Activated T-helper 1 cell treated with anti-CD3 and anti-CD28 coated beads, Interleukin-2, amount 50 U/mL, for 16 hours (primary cell): ENCODE measurements around the gene NPIPB8.
"Not testable (repeated sequence)": the region's sequence is repeated elsewhere in the genome, so short reads cannot be mapped to it uniquely, and the experiment has no call there.

ENCODE experiments used
- DNase-seq, 2 donors: peaks; one replicate each; pipeline ENCODE4 v3.0.0-alpha.2; 2020; ENCODE audit warnings: low read depth in 1 of 2, low spot score in 1 of 2

The NPIPB8 gene

DNA sequence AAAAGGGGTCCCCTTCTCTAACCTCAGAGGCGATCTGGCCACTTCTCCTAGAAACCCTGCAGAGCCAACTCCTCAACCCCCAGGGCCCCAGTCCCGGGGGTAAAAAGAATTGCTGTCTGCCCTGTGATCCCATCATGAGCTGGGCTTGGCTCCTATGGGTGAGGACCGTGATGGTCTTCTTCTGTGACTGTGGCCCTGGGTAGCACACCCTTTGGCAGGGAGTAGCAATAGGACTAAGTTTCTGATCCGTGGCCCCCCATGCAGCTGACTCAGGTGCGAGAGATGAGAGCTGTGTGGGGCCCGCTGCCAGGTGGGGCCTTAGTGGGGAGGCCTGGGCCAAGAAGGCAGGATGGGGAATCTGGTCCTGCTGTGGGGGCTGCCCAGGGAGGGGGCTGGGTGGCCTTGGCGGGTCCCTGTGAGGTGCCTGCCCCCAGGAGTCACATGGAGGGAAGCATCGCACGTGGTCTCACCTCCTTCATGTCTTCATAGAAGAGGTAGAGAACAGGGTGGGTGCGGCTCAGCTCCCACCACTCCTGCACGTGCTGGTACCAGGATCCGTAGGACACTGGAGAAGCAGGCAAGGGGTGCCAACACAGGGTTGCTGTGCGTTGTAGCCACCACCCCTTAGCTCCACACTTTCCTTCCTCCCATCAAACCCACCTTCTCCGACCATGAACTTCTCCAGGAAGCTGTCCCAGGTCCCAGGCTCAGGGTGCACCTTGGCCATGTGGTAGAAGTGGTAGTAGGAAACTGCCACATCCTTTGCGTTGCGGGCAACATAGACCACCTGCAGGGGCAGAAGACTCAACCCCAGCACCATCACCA, 31.4 kb upstream of the NPIPB8 start:
- DNase-seq = no peak

DNA sequence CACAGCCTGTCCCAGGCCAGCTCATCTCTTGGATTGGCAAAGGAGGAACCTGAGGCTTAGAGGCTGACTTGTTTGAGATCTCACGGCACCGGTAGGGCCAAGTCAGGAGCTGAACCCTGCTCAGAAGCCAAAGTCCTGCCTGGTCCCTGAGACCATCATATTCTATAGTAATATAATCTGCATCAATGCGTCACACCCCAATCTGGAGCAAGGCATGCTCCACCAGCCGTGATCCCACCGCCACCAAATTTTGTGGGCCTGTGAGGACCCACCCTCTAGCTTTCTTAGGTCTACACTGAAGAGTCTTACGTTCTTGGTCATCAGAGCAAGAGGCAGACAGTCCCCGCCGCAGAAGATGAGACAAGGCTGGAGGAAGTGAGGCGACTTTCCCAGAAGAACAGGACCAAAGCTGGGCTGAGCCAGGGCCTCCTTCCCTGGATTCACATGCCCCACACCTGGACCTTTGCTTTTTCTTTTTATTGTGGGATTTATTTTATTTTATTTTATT, 30.7 kb upstream of the NPIPB8 start:
- DNase-seq = no peak

DNA sequence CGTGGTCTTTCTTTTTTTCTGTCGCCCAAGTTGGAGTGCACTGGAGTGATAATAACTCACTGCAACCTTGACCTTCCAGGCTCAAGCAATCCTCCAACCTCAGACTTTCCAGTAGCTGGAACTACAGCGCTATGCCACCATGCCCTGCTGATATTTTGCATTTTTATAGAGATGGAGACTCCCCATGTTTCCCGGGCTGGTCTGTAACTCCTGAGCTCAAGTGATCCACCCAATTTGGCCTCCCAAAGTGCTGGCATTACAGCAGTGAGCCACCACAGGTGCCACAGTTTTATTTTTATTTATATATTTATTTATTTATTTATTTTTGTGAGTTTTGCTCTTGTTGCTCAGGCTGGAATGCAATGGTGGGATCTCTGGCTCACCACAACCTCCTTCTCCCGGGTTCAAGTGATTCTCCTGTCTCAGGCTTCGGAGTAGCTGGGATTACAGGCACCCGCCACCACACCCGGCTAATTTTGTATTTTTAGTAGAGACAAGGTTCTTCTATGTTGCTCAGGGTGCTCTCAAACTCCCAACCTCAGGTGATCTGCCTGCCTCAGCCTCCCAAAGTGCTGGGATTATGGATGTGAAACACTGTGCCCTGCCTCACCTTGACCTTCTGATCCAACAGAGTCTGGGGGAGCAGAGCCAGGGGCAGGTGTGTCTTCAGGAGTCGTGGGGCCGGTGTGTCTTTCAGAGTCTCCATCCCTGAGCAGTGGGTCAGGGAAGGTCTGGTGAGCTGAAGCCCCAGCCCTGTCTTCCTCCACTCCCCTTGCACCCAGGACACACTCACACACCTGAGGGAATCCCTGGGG, 30.0 kb upstream of the NPIPB8 start:
- DNase-seq = not testable (repeated sequence)

DNA sequence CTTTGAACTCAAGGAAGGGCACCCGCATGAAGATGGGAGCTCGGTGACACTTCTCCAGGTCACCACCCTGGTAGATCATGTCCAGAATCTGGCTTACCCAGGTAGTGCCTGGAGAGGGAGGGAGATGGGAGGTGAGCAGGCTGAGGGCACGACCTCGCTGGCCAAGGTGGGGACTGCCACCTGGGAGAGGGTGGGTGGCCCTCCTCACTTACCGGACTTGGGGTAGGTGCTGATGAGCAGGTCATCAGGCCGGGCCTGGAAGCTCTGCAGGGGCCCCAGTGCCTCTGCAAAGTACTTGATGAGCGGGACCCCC, 29.4 kb upstream of the NPIPB8 start:
- not testable (repeated sequence) for DNase-seq

DNA sequence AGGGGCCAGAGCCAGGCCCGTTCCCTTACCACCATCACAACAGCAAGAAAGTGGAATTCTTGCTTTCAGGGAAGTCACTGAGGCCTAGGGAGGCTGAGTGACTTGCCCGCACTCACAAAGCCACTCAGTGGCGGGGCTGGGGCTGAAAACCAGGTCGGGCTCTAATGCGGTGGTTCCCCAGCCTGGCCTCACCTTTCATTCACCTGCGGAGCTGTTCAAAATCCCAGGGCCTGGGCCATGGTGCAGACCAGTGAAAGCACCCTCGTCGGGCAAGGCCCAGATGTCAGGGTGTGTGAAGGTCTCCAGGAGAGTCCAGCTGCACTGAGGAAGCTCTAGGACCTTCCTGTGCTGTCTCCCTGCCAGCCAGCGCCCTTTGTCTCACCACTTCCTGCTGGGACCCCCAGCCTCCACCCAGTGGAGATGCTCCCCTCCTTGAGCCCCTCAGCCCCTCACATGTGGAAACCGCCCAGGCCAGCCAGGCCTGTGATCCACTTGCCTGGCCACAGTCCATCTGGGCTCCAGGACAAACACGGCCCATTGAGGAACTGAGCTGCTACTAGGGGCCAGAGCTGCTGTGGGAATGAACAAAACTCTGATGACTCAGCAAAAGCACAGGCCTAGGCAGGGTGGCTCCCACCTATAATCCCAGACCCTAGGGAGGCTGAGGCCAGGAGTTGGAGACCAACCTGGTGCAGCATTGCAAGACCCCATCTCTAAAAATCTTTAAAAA, 28.8 kb upstream of the NPIPB8 start:
- DNase-seq = not testable (repeated sequence)

DNA sequence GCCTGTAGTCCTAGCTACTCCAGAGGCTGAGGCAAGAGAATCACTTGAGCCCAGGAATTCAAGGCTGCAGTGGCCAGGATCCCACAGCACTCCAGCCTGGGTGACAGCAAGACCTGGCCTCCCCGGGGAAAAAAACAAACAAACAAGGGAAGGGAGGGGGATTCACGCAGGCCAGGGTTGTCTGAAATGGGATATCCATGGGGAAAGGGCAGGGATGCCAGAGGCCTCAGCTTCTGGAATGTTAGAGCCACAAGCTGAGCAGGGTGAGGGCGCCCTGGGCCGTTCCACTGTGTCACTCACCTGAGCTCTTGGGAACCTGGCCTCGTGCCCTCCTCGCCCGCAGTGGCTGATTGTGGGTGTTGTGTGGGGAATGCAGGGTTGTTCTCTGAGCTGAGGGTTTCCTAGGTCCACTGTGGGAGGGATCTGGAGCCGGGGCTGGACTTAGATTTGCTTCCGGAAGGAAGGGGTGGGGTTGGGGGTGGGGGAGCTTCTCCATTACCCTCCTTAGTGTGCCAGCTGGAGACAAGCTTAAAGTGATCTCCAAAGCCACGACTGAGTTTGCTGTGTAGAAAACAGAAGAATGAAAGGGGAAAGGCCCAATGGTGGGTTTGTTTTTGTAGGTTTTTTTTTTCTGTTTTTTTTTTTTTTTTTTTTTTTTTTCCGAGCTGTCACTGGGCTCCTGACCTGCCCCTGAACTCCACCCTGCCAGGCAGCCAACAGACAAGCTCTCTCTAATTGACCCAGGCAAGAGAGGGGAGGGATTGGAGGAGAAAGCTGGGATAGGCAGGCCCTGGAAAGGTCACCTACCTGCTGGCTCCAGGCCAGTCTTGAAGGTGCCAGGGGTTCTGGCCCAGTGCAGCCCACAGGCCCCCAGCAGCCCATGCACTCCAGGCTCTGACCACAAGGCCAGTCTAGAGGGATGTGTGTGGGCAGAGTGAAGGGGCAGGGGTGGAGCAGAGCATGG, 28.0 kb upstream of the NPIPB8 start, which contains the start of gene SULT1A1:
Gene SULT1A1 (minus strand): TSS at position 414 of the 964 bp plus-strand sequence. CDS start 1,189 bp downstream, outside the sequence.
- DNase-seq = no peak

DNA sequence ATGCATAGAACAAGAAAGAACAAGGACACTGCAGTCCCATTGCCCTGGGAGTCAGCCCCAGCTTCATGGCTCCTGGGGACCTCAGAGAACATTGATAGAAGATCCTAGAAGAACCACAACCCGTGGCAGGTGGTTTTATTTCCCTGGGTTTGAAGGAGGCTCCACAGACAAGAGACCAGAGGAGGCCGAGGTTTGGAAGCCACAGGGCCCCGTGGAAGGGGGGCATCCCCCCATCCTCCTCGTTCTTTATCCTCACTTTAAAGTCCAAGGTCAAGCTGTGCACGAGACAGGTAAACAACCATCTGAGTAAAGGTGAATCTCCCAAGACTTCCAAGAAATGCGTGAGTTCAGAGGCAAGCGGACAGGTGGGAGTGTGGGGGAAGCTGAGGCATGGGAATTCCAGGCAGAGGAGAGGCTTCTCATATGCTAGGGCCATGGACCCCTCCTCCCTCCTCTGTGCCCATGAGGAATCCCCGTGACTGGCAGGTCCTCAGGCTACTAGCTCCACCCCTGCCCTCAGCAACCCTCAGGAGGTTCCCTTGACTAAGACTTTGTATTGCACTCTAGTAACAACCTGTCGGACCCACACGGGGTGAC, 27.2 kb upstream of the NPIPB8 start:
- no peak for DNase-seq

DNA sequence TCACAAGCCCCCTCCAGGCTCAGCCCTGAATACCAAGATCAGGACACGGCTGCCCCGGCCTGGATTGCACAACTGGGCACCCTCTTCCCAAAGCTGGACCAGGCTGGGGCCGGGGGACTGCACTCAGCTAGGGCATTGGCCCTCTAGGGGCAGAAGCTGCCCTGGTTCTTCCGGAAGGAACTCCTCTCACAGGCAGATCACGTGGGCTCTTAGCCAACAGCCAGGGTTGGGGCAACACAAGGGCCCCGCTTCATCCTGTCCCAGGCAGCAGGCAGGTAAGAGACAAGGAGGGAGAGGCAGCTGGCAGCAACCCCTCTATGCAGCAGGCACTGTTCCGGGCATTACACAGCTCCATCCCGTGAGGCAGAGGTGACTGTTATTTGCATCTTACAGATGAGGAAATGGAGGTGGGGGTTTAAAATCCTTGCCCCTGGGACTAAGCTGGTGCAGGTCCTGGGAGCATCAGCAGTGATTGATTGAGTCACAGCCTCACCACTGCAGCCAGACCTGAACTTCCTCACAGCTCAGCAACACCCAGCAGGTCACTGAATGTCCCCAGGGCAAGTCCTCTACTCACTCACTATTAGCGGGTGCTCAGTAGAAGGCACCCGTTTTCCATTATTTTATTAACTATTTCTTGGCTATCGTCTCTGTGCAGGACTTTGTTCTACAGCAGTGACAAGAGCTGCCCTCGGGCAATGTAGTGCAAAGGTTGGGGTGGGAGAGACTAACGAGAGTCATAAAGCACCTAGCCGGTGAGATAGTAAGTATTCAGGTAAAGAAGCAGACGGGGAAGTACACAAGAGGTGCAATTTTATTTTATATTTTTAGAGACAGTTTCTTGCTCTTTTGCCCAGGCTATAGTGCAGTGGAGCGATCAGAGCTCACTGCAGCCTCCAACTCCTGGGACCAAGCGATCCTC, 25.2 kb upstream of the NPIPB8 start:
- DNase-seq = not testable (repeated sequence)

DNA sequence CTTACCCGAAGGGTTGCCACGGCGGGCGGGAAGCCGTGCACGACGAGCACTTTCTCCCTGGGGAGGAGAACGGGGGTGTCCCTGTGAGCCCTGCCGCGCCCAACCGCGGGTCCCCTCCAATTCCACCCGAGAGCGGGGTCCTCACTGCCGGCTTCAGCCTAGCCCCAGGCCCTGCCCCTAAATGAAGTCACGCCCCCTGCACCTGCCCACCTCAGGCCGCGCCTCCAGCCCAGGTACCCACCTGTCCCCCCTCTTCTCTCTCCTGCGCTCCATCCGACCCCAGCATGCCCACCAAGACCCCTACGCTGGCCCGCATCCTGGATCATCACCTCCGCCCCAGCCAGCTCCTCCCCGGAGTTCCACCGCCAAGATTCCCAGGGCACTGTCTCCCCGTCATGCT, 24.0 kb upstream of the NPIPB8 start:
- DNase-seq = not testable (repeated sequence)

DNA sequence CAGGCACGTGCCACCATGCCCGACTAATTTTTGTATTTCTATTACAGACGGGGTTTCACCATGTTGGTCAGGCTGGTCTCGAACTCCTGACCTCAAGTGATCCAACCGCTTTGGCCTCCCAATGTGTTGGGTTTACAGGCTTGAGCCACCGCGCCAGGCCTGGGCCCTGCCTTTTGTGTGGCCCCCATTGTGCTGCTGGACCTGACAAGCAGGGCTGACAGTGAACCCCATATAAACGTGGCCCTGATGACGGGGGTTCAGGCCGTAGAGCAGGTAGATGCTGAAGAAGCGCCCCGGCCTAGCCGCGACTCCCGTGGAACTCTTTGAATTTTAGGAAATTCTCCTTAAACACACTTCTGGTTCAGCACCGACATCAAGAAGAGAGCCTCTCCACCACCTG, 23.3 kb upstream of the NPIPB8 start:
- DNase-seq = not testable (repeated sequence)

DNA sequence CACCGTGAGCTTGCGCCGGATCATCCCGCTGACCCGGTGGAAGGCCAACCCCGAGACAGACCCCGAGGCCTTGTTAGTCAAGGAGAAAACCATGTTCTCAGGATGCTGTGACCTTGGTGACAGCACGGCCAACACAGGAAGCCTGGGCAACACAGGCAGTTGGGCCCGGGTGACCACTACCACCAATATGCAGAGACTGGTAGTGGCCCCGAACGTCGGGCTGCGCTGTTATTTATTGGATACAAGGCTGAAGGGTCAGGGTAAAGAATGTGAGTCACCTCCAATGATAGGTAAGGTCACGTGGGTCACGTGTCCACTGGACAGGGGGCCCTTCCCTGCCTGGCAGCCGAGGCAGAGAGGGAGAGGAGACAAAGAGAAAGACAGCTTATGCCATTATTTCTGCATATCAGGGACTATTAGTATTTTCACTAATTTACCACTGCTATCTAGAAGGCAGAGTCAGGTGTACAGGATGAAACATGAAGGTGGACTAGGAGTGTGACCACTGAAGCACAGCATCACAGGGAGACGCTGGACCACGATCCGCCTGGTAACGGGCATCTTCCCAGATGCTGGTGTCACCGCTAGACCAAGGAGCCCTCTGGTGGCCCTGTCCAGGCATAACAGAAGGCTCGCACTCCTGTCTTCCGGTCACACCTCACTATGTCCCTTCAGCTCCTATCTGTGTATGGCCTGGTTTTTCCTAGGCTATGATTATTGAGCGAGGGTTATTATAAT, 22.2 kb upstream of the NPIPB8 start:
- not testable (repeated sequence) for DNase-seq

DNA sequence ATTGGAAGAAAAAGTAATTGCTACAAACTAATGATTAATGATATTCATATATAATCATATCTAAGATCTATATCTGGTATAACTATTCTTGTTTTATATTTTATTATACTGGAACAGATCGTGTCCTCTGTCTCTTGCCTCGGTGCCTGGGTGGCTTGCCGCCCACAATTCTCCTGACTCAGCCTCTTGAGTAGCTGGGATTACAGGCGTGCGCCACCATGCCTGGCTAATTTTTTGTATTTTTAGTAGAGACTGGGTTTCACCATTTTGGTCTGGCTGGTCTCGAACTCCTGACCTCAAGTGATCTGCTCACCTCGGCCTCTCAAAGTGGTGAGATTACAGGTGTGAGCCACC, 21.7 kb upstream of the NPIPB8 start:
- DNase-seq = not testable (repeated sequence)

DNA sequence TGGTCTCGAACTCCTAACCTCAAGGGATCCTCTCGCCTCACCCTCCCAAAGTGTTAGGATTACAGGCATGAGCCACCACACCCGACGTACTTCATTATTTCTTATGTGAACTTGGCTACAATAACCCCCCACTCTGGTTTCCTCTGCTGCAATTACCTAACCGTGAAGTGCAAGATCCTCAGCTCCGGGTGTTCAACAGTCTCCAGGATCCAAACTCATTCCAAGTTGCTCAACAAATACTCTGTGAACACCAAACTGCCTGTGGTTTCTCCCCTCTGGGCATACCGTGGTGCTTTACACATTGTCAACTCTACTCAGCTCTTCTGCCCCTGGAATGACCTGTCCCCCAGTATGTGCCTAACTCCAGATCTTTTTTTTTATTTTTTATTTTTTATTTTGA, 21.2 kb upstream of the NPIPB8 start:
- no peak for DNase-seq

DNA sequence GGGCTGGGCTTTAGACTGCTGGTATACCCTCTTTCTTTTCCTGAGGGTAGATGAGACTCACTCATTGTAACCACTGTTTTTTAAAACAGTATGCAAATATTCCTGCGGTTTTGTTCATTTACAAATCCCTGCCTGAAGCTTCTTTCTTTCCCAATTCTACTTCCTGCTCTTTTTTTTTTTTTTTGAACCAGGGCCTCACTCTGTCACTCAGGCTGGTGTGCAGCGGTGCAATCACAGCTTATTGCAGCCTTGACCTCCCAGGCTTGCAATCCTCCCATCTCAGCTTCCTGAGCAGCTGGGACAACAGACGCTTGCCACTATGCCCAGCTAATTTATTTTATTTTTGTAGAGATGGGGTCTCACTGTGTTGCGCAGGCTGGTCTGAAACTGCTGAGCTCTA, 20.0 kb upstream of the NPIPB8 start:
- DNase-seq = no peak

DNA sequence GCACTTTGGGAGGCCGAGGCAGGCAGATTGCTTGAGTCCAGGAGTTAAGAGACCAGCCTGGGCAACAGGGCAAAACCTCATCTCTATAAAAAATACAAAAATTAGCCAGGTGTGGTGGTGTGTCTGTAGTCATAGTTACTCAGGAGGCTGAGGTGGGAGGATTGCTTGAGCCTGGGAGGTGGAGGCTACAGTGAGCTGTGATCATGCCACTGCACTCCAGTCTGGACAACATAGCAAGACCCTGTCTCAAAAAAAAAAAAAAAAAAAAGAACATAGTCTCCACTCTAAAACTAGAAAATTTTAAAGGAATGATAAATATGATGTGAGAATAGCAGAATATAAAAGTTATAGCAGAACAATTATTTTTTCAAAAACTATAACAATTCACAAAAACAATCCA, 17.5 kb upstream of the NPIPB8 start:
- not testable (repeated sequence) for DNase-seq

DNA sequence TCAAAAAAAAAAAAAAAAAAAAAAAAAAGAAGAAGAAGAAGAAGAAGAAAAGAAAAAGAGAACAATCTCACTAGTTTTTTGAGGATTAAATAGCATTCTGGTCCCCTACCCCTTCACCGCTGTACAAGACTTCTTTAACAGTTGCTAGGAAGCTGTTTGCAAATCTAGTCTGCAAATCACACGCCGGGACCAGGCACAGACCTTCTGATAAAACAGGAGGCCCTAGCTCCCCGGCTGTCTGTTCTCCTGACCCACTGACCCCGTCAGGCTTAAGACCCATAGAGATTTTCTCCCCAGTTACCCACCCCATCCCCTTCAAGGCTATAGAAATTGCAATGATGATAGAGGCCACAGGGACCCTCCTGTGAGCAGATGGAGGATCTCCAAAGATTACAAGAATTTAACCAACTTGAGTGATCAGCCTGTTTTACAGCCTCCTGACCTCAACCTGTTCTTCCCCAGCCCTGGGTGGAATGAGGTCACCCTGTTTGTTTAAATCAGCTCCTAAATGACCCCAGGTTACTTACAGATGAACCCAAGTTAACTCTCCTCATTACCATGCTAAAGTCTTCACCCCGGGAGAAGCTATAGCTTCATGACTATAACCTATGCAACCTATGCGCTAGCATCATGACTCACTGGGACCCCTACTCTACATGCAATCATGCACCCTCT, 16.2 kb upstream of the NPIPB8 start:
- no peak for DNase-seq

DNA sequence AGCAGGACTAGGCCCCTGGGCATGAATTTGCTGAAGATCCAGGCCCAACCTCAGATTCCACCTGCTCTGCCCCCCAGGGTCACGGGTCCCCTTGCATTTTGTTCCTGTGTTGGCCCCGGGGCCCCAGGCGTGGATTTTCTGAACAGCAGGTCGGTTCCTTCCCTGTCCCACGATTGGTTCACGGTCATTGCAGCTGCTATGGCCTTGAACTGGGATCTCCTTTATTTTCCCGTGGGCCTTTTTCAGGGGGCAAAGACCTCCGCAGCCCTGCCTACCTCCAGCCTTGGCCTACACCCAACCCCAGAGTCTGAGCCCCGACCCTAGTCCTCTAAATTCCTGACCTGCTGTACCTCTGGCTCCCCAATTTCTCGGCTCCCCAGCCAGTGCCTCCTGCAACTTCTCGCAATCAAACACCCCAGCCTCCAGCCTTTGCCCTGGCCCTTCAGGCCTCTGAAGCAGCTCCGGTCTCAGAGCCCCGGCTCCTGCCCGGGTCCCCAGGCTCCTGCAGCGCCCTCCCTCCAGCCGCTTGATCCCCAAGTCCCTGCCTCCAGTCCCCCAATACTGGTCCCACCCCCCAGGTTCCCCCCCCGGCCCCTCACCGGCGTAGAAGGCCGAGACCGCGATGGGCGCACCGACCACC, 15.2 kb upstream of the NPIPB8 start:
- DNase-seq = not testable (repeated sequence)
